K562 (cell line): Measurements from ENCODE around the gene HPS4. TPM values are rescaled to one million over a fixed set of nuclear protein-coding genes. Genes with fewer than 3 reads are reported as not detected.
A peak's percentile ranks its signal among the peaks of the same experiment; 100 is the strongest.

Source experiments
- MGA ChIP-seq: fragments of 450-650 bp; IDR thresholded peaks from 2 replicates; pipeline ENCODE4 v1.6.1; 2016; ENCODE audit warnings: mild to moderate bottlenecking, moderate library complexity
- MYBL2 ChIP-seq, 2 experiments: fragments of 450-650 bp in 1 of 2; sonication (generic) in 1 of 2; formaldehyde crosslinking in 1 of 2; IDR thresholded peaks; 2 replicates each; pipeline versions ENCODE4 v1.6.1 to v1.8.1; 2017 to 2022; ENCODE audit warnings: borderline replicate concordance in 1 of 2, inconsistent platforms in 1 of 2, low read depth in 1 of 2, mild to moderate bottlenecking in 1 of 2, missing genetic modification reagents in 1 of 2, moderate library complexity in 1 of 2
- NFXL1 ChIP-seq: fragments of 450-650 bp; formaldehyde crosslinking; IDR thresholded peaks from 2 replicates; pipeline ENCODE4 v1.4.0; 2021; ENCODE audit warnings: mild to moderate bottlenecking
- NFYB ChIP-seq: IDR thresholded peaks from 2 replicates; pipeline ENCODE4 v1.6.1; 2011; ENCODE audit warnings: mild to moderate bottlenecking, moderate library complexity; ENCODE audit not compliant: insufficient read length; ENCODE audit errors: extremely low read depth
- PRPF4 ChIP-seq: fragments of 200-400 bp; formaldehyde crosslinking; IDR thresholded peaks from one replicate; pipeline ENCODE4 v1.6.1; 2017; ENCODE audit warnings: low read length, low read depth, mild to moderate bottlenecking; ENCODE audit not compliant: insufficient read depth, poor library complexity, severe bottlenecking
- RAD51 ChIP-seq: fragments of 450-650 bp; IDR thresholded peaks from 2 replicates; pipeline ENCODE4 v1.7.1; 2016; ENCODE audit warnings: low read depth, mild to moderate bottlenecking, borderline replicate concordance
- RBM25 ChIP-seq: fragments of 200-400 bp; formaldehyde crosslinking; IDR thresholded peaks from 2 replicates; pipeline ENCODE4 v1.6.1; 2018; ENCODE audit warnings: low read length, low read depth, moderate library complexity; ENCODE audit not compliant: severe bottlenecking
- USF1 ChIP-seq: sonication (generic); formaldehyde crosslinking; IDR thresholded peaks from 2 replicates; pipeline ENCODE4 v1.9.0; 2022; ENCODE audit warnings: mild to moderate bottlenecking, missing genetic modification reagents
- ZFPM2 ChIP-seq: fragments of 250-450 bp; sonication (Bioruptor Pico); IDR thresholded peaks from 2 replicates; pipeline ENCODE4 v1.5.1; 2022; ENCODE audit warnings: mild to moderate bottlenecking
- ZNF561 ChIP-seq: fragments of 450-650 bp; formaldehyde crosslinking; conservative IDR thresholded peaks from 2 replicates; pipeline ENCODE4 v1.4.0; 2020; ENCODE audit warnings: mild to moderate bottlenecking, moderate library complexity
- ZNF586 ChIP-seq: fragments of 450-650 bp; formaldehyde crosslinking; conservative IDR thresholded peaks from 2 replicates; pipeline ENCODE4 v1.4.0; 2020; ENCODE audit warnings: mild to moderate bottlenecking, moderate library complexity
- polyA plus RNA-seq, 8 experiments: library from polyadenylated mRNA; depleted of rRNA in 4 of 8; stranded (reverse) in 5 of 8; unstranded in 3 of 8; fragments of >200 nt; fragmentation: Nextera tagmentation in 2 of 8; fragmentation: Illumina TruSeq in 1 of 8; extraction: Ambion mirVana in 2 of 8; extraction: Trizol in 1 of 8; gene quantifications; 2 replicates each; pipeline versions ENCODE4 v1.2.1 to v1.2.3, GENCODE V29; 2011 to 2014; ENCODE audit warnings: inconsistent platforms in 1 of 8, missing spikeins in 1 of 8
- total RNA-seq, 7 experiments: library from RNA; depleted of rRNA in 6 of 7; stranded (reverse); fragments of >200 nt in 6 of 7; fragmentation: Illumina TruSeq in 2 of 7; extraction: Trizol in 2 of 7; gene quantifications; 2 replicates each; pipeline versions ENCODE4 v1.2.1 to v1.2.3, GENCODE V29; 2011 to 2021; ENCODE audit warnings: low replicate concordance in 1 of 7
- TF ChIP-seq, protein P1 (sequence below): fragments of 250-450 bp; sonication (Bioruptor Pico); IDR thresholded peaks from 2 replicates; pipeline ENCODE4 v1.8.0; 2022; ENCODE audit warnings: inconsistent platforms, mild to moderate bottlenecking, moderate library complexity, borderline replicate concordance

HPS4 gene
- total and polyA plus RNA-seq, 9 of the 15 experiments (the other 6 are each of a cell fraction or from before 2014, with no cell fraction given): 12.8 to 29.2 (median 25.3) TPM

- TF ChIP-seq MGA (peak; percentile 35), ZNF586 (CRISPR knock-in tag) (no peak), NFXL1 (no peak), USF1 (CRISPR knock-in tag) (peak; percentile 84), RAD51 (peak; percentile 65; the same call in 1 of the 2 replicates), MYBL2 (IDR thresholded peaks at IDR 0.05; ENCODE audit: low read depth) (no peak), MYBL2 (CRISPR knock-in tag; IDR thresholded peaks at IDR 0.05; ENCODE audit: borderline replicate concordance) (no peak), ZFPM2 (no peak), PRPF4 (no peak), ZNF561 (no peak), NFYB (peak; percentile 23), RBM25 (peak; percentile 37)
- TF ChIP-seq, protein P1, sequence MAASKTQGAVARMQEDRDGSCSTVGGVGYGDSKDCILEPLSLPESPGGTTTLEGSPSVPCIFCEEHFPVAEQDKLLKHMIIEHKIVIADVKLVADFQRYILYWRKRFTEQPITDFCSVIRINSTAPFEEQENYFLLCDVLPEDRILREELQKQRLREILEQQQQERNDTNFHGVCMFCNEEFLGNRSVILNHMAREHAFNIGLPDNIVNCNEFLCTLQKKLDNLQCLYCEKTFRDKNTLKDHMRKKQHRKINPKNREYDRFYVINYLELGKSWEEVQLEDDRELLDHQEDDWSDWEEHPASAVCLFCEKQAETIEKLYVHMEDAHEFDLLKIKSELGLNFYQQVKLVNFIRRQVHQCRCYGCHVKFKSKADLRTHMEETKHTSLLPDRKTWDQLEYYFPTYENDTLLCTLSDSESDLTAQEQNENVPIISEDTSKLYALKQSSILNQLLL (CRISPR knock-in tag): no peak
These were observed 77.5 kb downstream of the HPS4 start (continued) for GRCh38 chr22:26406118-26406517.
